DMS 273 treated with DMSO at 0.1 percent for 48 hours (cell line): ENCODE measurements around the gene CHST15.

Source experiments
- DNase-seq: peaks from one replicate; lab custom pipeline; 2025; lab: John Stamatoyannopoulos, UW

The CHST15 gene

GRCh38 chr10:123998197-123999141, 94.9 kb downstream of the CHST15 start:
- no peak for DNase-seq

DNA sequence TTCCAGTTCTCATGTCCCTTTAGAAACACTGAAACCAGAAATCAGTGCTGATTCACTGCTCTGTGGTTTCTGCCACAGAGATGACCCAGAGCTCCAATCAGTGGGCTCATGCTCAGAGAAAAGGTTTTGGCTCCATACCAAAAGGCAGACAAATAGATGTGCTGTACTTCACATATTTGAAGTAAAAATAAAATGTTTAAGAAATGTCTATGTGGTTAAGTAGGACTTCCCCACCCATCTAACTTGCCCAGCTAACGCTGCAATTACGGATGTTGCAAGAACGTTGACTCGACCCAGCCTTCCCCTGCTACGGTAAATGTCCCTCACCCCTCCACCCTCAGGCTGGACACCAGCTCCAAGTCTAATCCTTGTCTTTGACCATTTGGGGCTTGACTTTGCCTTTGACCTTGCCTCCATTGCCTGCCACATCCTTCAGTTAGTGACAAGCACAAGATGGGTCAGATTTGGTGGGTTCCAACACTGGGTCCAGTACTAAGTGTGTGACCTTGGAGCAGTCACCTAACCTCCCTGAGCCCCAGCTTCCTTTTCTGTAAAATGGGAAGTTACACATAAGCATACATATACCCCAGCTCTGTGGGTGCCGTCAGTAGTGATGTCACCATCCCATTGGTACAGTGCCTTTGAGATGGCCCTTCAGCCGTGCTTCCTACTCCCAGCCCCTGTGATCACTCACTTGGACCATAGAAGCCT, 95.8 kb downstream of the CHST15 start:
- DNase-seq = no peak

DNA sequence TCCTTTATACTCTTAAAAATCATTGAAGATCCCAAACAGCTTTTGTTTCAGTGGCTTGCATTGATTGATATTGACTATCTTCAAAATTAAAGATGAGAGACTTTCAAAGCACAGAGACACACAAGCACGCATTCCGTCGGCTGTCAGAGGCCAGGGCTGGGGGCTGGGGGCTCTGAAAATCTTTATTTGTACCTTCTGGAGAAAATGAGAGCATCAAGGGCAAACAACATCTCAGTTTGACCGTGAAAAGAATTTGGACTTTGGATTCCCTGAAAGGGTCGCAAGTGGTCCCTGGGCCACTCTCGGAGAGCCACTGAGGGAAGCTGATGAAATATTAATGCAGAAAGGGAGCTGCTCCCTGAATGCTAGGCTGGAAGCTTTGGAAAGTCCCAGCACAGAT, 96.4 kb downstream of the CHST15 start:
- DNase-seq = no peak

DNA sequence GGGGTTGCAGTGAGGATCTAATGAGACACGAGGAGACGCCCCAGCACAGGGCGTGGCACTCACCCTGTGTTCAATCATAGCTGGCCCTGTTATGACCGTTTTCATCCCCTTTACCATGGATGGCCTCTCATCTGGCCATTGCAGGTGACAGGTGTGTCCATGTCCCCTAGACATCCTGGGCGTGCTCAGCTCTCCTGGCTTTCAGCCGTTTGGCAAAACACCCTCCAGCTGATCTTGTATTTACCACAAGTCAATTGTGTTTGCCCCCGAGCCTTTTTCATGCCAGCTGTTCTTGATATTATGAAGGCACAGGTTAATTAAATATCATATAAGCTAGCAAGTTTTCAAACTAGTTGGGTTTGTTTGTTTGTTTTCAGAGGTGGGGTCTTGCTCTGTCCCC, 97.1 kb downstream of the CHST15 start:
- no peak for DNase-seq

DNA sequence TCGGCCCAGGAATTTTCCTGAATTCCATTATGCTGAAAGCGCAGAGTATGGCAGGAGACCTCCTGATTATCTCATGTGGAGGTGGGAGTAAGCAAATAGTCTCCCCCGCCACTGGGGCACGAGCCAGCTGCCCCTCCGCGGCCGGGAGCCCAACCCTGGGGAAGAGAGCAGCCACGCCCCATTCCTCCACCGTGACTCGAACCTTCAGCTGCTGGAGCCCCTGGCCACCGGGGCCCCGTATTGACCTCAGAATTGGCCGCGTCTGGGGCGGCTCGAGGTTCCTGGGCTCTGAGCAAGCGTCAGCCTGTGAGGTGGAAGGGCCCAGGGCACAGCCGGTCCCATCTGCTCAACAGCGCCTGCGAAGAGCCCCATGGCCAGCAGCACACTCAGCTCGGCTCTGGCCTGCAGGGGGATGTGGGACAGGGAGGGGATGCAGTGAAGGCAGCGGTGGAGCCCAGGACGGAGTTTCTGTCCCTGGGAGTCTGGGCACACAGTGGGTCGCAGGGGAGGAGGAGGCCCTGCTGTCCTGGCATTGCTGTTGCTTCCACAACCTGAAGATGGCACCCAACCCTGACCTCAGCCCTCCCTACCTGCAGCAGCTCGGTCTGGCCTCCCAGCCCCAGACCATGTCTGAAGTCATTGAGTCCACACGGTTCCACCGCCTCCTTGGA, 97.8 kb downstream of the CHST15 start:
- DNase-seq = no peak

GRCh38 chr10:123995082-123995460, 98.3 kb downstream of the CHST15 start:
- DNase-seq = no peak

DNA sequence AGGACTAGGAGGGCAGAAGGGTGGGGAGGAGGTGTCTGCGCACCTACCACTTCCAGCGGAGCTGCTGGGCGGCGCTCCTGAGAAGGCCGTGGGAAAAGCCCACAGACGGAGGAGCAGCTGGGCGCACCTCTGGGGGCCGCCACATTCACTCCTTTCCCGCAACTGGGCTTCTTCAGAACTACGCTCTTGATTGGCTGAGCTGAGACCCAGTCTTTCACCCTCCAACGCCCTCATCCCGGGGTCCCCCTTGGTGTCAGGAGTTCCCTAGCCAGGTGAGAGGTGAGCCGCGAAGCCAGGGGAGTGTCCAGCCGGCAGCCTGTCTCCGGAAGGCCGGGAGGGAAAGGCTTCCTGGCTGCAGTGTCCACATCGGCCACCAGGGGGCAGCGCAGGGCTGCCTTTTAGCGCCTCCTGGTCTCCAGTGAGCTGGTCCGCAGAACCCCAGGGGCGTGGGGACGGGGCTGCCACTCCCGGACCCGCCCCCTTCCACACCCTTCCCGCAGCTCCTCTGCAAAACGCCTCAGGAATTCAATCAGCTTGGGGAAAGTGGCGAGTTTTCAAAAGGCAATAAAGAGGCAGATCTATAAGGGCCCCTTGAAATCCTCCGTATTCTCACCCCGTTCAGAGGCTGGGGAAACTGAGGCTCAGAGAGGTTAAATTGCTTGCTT, 98.8 kb downstream of the CHST15 start:
- DNase-seq = no peak

DNA sequence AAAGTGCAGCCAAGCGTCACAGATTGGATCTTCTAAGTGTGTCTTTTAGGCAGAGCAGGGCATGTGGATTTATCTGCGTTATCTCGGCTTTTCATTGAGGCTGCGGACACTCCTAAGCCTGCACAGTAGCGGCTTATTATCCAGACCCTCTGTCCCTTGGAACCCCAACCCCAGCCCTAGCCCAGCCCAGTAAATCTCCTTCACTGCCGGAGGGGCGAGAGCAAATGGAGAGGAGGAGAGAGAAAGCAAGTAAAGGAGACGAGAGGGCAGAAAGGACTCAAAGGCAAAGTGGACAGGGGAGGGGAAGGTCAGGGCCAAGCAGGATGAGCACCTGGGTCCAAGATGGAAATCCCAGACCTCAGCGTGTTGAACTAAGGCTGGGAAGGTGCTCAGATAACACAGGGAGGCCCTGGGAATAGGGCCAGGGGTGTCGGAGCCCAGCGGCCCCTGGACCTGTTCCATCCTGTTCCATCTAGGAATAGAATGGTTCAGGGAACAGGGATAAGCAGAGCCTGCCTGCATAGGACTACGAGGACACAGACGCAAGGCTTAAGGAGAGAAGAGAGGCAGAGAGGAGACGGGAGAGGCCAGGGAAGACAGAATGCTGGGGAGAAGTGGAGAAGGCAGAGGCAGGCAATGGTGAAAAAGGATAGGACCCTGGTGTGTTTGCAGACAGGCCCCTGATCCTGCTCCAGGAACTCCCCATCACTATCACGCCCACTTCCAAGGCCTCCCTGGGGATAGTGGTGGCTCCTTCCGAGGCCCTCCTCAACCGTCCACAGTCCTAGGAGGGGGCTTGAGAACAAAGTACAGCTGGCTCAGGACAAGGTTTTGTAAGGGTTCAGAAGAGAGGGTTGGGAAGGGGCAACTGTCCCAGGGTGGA, 99.6 kb downstream of the CHST15 start:
- no peak for DNase-seq

DNA sequence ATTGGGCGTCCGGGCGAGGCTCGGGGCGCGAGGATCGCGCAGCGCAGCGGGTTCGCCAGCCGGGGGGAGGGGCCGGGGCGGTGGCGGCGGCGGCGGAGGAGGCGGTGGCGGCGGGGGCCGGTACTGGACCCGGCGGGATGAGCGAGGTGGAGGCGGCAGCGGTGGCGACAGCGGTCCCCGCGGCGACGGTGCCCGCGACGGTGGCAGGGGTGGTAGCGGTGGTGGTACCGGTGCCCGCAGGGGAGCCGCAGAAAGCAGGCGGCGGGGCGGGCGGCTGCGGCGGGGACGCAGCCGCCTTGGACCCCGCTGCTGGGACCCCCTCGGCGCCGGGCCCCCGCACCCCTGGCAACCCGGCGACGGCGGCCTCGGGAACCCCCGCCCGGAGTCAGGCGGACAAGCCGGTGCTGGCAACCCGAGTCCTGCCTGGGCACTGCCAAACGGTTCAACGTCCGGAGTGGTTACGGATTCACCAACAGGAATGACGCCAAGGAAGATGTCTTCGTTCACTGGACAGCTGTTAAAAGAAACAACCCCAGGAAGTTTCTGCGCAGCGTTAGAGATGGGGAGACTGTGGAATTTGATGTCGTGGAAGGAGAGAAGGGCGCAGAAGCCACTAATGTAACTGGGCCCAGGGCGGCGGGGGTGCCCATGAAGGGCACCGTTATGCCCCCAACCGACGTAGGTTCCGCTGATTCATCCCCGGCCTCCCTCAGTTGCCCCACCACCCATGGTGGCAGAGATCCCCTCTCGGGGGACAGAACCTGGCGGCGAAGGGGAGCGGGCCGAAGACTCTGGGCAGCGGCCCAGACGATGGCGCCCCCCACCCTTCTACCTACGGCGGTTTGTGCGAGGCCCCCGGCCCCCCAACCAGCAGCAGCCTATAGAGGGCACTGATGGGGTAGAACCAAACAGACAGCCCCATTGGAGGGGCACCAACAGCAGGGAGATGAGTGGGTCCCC, 101.5 kb downstream of the CHST15 start:
- no peak for DNase-seq

DNA sequence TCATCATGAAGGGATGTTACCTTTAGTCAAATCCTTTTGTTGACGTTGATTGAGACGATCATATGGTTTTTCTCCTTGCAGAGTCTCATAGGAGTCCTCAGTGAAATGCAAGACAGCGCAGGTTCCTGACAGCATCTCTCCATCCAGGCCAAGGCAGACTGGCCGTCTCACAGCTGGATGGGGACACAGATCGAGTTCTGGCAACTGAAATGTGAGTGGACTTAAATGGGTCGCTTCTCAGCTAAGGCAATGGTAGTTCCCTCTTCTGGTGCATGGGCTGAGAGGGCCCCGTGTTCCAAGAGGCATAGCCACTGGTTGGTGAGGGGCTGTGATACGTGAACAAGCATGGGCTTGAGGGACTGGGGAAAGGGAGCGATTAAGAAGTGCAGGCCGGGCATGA, 102.5 kb downstream of the CHST15 start:
- no peak for DNase-seq

GRCh38 chr10:123988694-123989093, 104.7 kb downstream of the CHST15 start:
- DNase-seq = no peak

DNA sequence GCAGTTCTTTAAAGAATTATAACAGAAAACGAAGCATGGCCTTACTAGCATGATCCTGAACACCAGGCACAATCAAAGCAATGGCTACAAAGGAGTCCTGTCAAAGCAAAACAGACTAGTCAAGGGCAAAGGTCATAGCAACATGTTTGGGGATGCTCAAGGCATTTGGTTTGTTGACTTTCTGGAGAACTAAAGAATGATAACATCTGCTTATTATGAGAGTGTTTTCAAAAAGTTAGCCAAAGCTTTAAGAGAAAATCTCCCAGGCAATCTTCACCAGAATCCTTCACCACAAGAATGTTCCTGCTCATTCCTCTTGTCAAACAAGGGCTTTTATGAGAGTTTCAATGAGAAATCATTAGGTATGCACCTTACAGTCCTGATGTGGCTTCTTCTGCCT, 106.7 kb downstream of the CHST15 start:
- no peak for DNase-seq

DNA sequence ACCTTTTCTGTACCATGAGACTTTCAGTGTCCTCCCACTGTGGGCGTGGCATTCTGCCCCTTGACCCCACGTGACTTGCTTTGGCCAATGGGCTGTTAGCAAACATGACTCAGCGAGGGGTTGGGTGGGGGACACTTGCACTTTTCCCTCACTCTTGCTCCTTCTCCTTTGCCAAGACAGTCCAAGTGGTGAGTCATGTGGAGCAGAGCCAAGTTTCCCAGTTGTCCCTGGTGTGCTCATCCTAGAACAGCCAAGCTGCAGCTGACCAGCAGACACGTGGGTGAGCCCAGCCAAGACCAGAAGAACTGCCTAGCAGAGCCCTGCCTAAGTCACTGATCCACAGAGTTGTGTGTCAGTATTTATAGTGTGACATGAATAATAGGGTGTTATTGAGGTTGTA, 119.0 kb downstream of the CHST15 start:
- DNase-seq = no peak

DNA sequence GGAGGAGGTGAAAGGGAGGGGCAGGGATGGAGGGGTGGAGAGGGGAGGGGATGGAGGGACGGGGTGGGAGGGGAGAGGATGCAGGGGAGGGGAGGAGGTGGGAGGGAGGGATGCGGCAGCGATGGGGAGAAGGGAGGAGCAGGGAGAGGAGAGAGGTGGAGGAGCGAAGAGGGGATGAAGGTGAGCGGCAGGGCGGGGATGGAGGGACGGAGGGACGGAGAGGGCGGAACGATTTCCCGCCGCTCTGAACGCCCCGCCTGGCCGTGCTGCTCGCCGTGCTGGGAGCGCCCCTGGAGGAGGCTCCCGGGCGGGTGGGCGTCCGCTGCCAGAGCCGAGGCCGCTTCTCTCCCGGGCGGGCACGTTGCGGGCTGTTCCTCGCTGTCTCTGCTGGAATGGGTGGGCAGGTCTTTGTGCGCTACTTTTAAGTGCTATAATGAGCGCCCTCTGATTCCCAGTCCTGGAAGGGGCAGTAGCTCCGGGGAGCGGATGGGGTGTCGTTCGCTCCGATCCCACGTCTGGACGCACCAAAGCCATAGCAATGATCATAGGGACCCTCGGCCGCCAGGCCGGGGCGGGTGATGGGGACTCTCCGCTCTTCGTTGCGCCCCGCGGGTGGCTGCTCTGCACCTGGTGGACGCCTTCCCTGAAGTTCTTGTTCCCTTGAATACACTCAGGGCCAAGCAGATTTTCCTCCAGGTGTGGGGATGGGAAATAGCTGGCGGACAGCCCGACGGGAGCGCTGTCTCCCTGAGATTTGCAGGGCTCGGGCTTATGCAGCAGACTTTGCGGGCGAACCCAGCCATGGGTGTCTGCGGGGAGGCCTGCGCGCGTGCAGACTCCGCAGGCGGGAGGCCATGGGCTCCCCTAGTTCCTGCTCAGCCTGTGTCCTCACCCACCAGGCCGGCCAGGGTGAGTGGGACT, 120.7 kb downstream of the CHST15 start:
- no peak for DNase-seq

- no peak for DNase-seq
These were observed 122.5 kb downstream of the CHST15 start for GRCh38 chr10:123970927-123971286.

DNA sequence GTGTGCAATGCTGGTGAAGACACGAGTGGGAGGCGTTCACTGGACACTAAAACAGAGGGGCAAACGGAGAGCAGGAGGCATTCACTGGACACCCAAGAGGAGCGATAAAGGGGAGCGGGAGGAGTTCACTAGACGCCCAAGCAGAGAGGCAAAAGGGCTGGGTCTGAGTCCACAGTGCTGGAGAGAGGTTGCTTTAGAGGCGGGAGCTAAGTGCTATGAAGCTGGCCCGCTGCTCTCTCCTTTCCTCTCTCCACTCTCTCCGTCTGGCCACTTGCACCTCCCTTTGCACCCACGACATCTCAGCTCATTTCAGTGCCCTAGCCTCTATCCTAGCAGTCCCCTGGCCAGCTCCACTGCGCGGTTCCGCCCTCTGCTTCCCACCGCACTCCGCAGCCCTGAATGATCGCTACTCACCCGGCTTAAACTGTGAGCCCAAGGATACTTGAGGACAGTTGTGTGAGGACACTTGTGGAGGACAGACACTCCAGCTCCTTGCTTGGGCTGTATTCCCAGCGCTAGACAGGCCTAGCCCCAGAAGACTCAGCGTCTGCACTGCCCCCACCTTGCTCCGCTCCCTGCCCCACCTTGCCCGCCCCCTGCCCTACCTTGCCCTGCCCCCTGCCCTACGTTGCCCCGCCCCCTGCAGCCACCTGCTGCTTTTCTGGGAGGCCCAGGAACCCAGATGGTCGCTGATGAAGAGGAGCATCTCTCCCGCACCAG, 123.0 kb downstream of the CHST15 start:
- no peak for DNase-seq

- no peak for DNase-seq
These were observed 125.7 kb downstream of the CHST15 start for GRCh38 chr10:123967626-123968243.

DNA sequence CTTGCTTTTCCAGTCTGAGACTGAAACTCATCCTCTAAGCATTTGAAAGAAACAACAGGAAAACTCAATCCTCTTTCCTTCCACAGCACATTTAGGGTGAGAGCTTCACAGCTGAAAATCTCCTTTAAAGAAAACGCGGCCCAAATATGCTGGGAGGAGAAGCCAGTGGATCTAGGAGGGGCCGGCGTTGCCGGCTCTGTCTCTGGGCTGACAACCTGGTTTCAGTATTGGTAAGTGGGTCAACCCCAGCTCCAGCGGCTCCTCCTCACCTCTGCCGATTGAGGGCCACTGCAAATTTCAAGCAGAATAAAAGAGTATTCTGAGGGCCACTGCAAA, 126.5 kb downstream of the CHST15 start:
- no peak for DNase-seq
